HepG2 (cell line): ENCODE results near the gene ANKRD11. TPM values are rescaled to one million over a fixed set of nuclear protein-coding genes. Genes with fewer than 3 reads are reported as not detected.

Source experiments
- ATAC-seq: fragments of 200-7000 bp; cut with Tn5 transposase; 3 replicates; pipeline ENCODE4 v1.9.1; 2020; ENCODE audit warnings: mild to moderate bottlenecking, moderate library complexity
- BruUV-seq: library from RNA; stranded (reverse); fragments of 400-500 nt; replicated peaks from 2 replicates; lab custom pipeline; 2021; lab: Mats Ljungman, UMichigan
- CTCF ChIA-PET: fragments of 300-600 bp; formaldehyde crosslinking; extraction: SDS; loops from one replicate; lab custom pipeline; 2021; ENCODE audit warnings: low total read pairs, inconsistent platforms, low intra/inter-chr PET ratio; lab: Yijun Ruan, JAX
- POLR2A ChIA-PET: fragments of 350-600 bp; sonication (Branson Sonifier 250); formaldehyde crosslinking; loops from one replicate; lab custom pipeline; 2020; ENCODE audit warnings: antibody characterized with exemption, inconsistent platforms; lab: Yijun Ruan, JAX
- DNase-seq: peaks from one replicate; pipeline ENCODE4 v3.0.0-alpha.2; 2015; ENCODE audit warnings: low spot score
- FAIRE-seq: peaks from 3 replicates; lab custom pipeline; 2011; peaks lifted over from hg19 to GRCh38; lab: Jason Lieb, UNC
- H2AFZ ChIP-seq: one replicate; pipeline ENCODE4 v1.6.1; 2011; ENCODE audit warnings: low read length, inconsistent platforms
- H3K27ac ChIP-seq: fragments of 300-600 bp; 3 replicates; pipeline ENCODE4 v1.8.0; 2011; ENCODE audit warnings: mixed run types, mild to moderate bottlenecking, mixed read lengths, low read length, inconsistent platforms; ENCODE audit not compliant: insufficient read depth; ENCODE audit errors: extremely low read length
- H3K27me3 ChIP-seq, 2 experiments: fragments of 200-600 bp in 1 of 2; 2 replicates in 1 of 2; 3 replicates in 1 of 2; pipeline versions ENCODE4 v1.6.0 to v1.8.0; 2011; ENCODE audit warnings: low read length in 2 of 2, mild to moderate bottlenecking in 2 of 2, moderate library complexity in 2 of 2, inconsistent platforms in 1 of 2; ENCODE audit not compliant: insufficient read depth in 2 of 2, control insufficient read depth in 1 of 2
- H3K36me3 ChIP-seq, 2 experiments: fragments of 200-600 bp in 1 of 2; replicated peaks in 1 of 2; 2 replicates in 1 of 2; 3 replicates in 1 of 2; pipeline versions ENCODE4 v1.5.1 to v1.8.0; 2011; ENCODE audit warnings: low read length in 2 of 2, inconsistent platforms in 1 of 2; ENCODE audit not compliant: insufficient read depth in 2 of 2, control insufficient read depth in 1 of 2
- H3K4me1 ChIP-seq: 2 replicates; pipeline ENCODE4 v1.5.1; 2012; ENCODE audit warnings: low read length, inconsistent platforms; ENCODE audit not compliant: insufficient read depth
- H3K4me2 ChIP-seq: 2 replicates; pipeline ENCODE4 v1.6.0; 2011; ENCODE audit warnings: low read depth, low read length, inconsistent platforms
- H3K4me3 ChIP-seq, 3 experiments: fragments of 200-600 bp in 1 of 3; sonication (generic), shearing (Covaris generic) in 1 of 3; replicated peaks in 1 of 3; 2 replicates each; pipeline ENCODE4 v1.5.1; 2011 to 2016; ENCODE audit warnings: low read length in 3 of 3, inconsistent platforms in 2 of 3, low read depth in 2 of 3, mild to moderate bottlenecking in 2 of 3, control low read depth in 1 of 3, mixed read lengths in 1 of 3; ENCODE audit not compliant: insufficient read depth in 1 of 3
- H3K79me2 ChIP-seq: one replicate; pipeline ENCODE4 v1.6.1; 2011; ENCODE audit warnings: low read length, inconsistent platforms; ENCODE audit not compliant: insufficient read depth
- H3K9ac ChIP-seq: 2 replicates; pipeline ENCODE4 v1.6.0; 2011; ENCODE audit warnings: mild to moderate bottlenecking, low read depth, low read length, inconsistent platforms; ENCODE audit not compliant: insufficient read depth
- H3K9me3 ChIP-seq: 2 replicates; pipeline ENCODE4 v1.5.1; 2012; ENCODE audit warnings: mild to moderate bottlenecking, low read length
- H4K20me1 ChIP-seq: 2 replicates; pipeline ENCODE4 v1.6.0; 2011; ENCODE audit warnings: inconsistent platforms, mild to moderate bottlenecking, low read length, moderate library complexity; ENCODE audit not compliant: insufficient read depth
- BORCS8-MEF2B ChIP-seq: sonication (generic); formaldehyde crosslinking; IDR thresholded peaks from 2 replicates; pipeline ENCODE4 v1.8.0; 2022; ENCODE audit warnings: mild to moderate bottlenecking, missing genetic modification reagents
- CSRNP1 ChIP-seq: sonication (generic); formaldehyde crosslinking; IDR thresholded peaks from 2 replicates; pipeline ENCODE4 v1.8.1; 2023; ENCODE audit warnings: mild to moderate bottlenecking, missing genetic modification reagents
- GATAD1 ChIP-seq: IDR thresholded peaks from 2 replicates; pipeline ENCODE4 v1.6.1; 2016; ENCODE audit warnings: missing genetic modification reagents, missing compliant biosample characterization
- PAWR ChIP-seq: sonication (generic); formaldehyde crosslinking; IDR thresholded peaks from 2 replicates; pipeline ENCODE4 v1.4.0; 2020; ENCODE audit warnings: missing genetic modification reagents, mild to moderate bottlenecking, borderline replicate concordance
- SMC3 ChIP-seq: IDR thresholded peaks from 2 replicates; pipeline ENCODE4 v1.6.1; 2011; ENCODE audit warnings: low read length, improper control_type of control experiment
- THAP9 ChIP-seq: sonication (generic); formaldehyde crosslinking; IDR thresholded peaks from 2 replicates; pipeline ENCODE4; 2020; ENCODE audit warnings: missing genetic modification reagents, mild to moderate bottlenecking, borderline replicate concordance
- ZBTB1 ChIP-seq: sonication (generic); formaldehyde crosslinking; IDR thresholded peaks from 2 replicates; pipeline ENCODE4 v1.4.0; 2020; ENCODE audit warnings: missing genetic modification reagents, borderline replicate concordance
- ZFP36L2 ChIP-seq: sonication (generic); formaldehyde crosslinking; IDR thresholded peaks from 2 replicates; pipeline ENCODE4 v1.4.0; 2020; ENCODE audit warnings: missing genetic modification reagents
- ZNF230 ChIP-seq: sonication (generic); formaldehyde crosslinking; IDR thresholded peaks from 2 replicates; pipeline ENCODE4 v1.4.0; 2020; ENCODE audit warnings: mild to moderate bottlenecking, missing genetic modification reagents
- ZNF280B ChIP-seq: sonication (generic); formaldehyde crosslinking; IDR thresholded peaks from 2 replicates; pipeline ENCODE4 v1.5.0; 2020; ENCODE audit warnings: missing genetic modification reagents, mild to moderate bottlenecking, borderline replicate concordance
- ZNF350 ChIP-seq: sonication (generic); formaldehyde crosslinking; IDR thresholded peaks from 2 replicates; pipeline ENCODE4 v1.4.0; 2020; ENCODE audit warnings: mild to moderate bottlenecking, low read depth, missing genetic modification reagents, borderline replicate concordance
- ZNF567 ChIP-seq: sonication (generic); formaldehyde crosslinking; IDR thresholded peaks from 2 replicates; pipeline ENCODE4 v1.8.1; 2023; ENCODE audit warnings: mild to moderate bottlenecking, missing genetic modification reagents, borderline replicate concordance
- ZNF577 ChIP-seq: sonication (generic); formaldehyde crosslinking; IDR thresholded peaks from 2 replicates; pipeline ENCODE4 v1.4.0; 2020; ENCODE audit warnings: mild to moderate bottlenecking, low read depth, missing genetic modification reagents, borderline replicate concordance
- ZNF7 ChIP-seq: IDR thresholded peaks from 2 replicates; pipeline ENCODE4 v1.6.1; 2016; ENCODE audit warnings: missing biosample characterization, missing genetic modification reagents
- WGBS: methylation state at CpG from one replicate; pipeline ENCODE4 v1.1.6; 2017; ENCODE audit warnings: low lambda C conversion rate; 5-methylcytosine and 5-hydroxymethylcytosine counted together
- in situ Hi-C: cut with HindIII; loops from 2 replicates; pipeline ENCODE4 v1.10.0; 2017; ENCODE audit warnings: low pct_unique_long_range_greater_than_20kb; ENCODE audit not compliant: extremely low pct_ligation_motif_present
- intact Hi-C: fragments of 100-400 bp; cut with micrococcal nuclease; formaldehyde crosslinking; loops from one replicate; pipeline ENCODE4 v1.10.0; 2022; ENCODE audit not compliant: unreplicated experiment
- polyA plus RNA-seq, 8 experiments: library from polyadenylated mRNA; depleted of rRNA in 3 of 8; stranded (reverse) in 7 of 8; unstranded in 1 of 8; fragments of >200 nt; fragmentation: Illumina TruSeq in 4 of 8; extraction: Trizol in 4 of 8; gene quantifications; 2 replicates each; pipeline versions ENCODE4 v1.2.1 to v1.2.3, GENCODE V29; 2011 to 2016; ENCODE audit warnings: low read depth in 4 of 8, missing spikeins in 1 of 8, mixed read lengths in 1 of 8; ENCODE audit not compliant: insufficient read depth in 1 of 8
- total RNA-seq, 5 experiments: library from RNA; depleted of rRNA; stranded (reverse); fragments of >200 nt; fragmentation: Illumina TruSeq; extraction: Trizol; gene quantifications; 2 replicates each; pipeline ENCODE4 v1.2.3, GENCODE V29; 2016; ENCODE audit warnings: low read depth in 1 of 5

The ANKRD11 gene
- total and polyA plus RNA-seq, 2 of the 13 experiments (the other 11 are each of a cell fraction or from before 2014, with no cell fraction given): 21.4 to 38.4 TPM

- H3K79me2 ChIP-seq: peaks cover 91% of the 10 kb centered on the region
- intact Hi-C loops (no loop called here), in situ Hi-C loops (no loop called here)
- FAIRE-seq: no peak
- H3K9me3 ChIP-seq: no peaks in the 10 kb centered on the region
- no peak for ATAC-seq
- peaks cover 92% of the 10 kb centered on the region for H4K20me1 ChIP-seq
- whole genome bisulfite sequencing: 87% methylated on average over 14 of the region's 14 CpGs
- ChIA-PET POLR2A (no interaction called here), CTCF (no interaction called here)
- peaks cover 93% of the 10 kb centered on the region for H3K4me1 ChIP-seq
- no peaks in the 10 kb centered on the region for H3K27me3 ChIP-seq
- no peak overlapping the region for H3K27ac ChIP-seq
- no peak overlapping the region for H2AFZ ChIP-seq
- H3K4me2 ChIP-seq: no peak overlapping the region
- peaks cover 6 to 32% of the 10 kb centered on the region in 2 experiments; a peak in 4 of 5 replicates for H3K36me3 ChIP-seq
- no TSS peak for BruUV-seq
- DNase-seq: no peak
- H3K9ac ChIP-seq: no peak overlapping the region
- no peak overlapping the region for H3K4me3 ChIP-seq
- TF ChIP-seq PAWR: no peak
- TF ChIP-seq ZNF567: no peak
- no peak for TF ChIP-seq ZNF350 (CRISPR knock-in tag)
- no peak for TF ChIP-seq ZBTB1 (CRISPR knock-in tag)
- no peak for TF ChIP-seq BORCS8-MEF2B (CRISPR knock-in tag)
- TF ChIP-seq GATAD1 (CRISPR knock-in tag): no peak
- TF ChIP-seq SMC3: no peak
- no peak for TF ChIP-seq ZNF280B (CRISPR knock-in tag)
- no peak for TF ChIP-seq CSRNP1 (CRISPR knock-in tag)
- 0 out of 2 replicates have a peak, but pooled peaks have one; percentile 35 for TF ChIP-seq ZNF230 (CRISPR knock-in tag)
- no peak for TF ChIP-seq THAP9
- TF ChIP-seq ZNF577 (CRISPR knock-in tag): no peak
- TF ChIP-seq ZFP36L2 (CRISPR knock-in tag): no peak
- TF ChIP-seq ZNF7: no peak
These were observed 8.1 kb downstream of the ANKRD11 start for GRCh38 chr16:89482150-89482816.
